OCI-LY1 (cell line): ENCODE data around the gene SEPTIN5.

ENCODE experiments used
- H2AFZ ChIP-seq: fragments of 200-600 bp; sonication (generic), shearing (Covaris generic); 2 replicates; pipeline ENCODE4 v1.6.0; 2014; ENCODE audit warnings: antibody characterized with exemption, mild to moderate bottlenecking, low read length
- H3F3A ChIP-seq: fragments of 200-600 bp; sonication (generic), shearing (Covaris generic); 2 replicates; pipeline ENCODE4 v1.6.0; 2014; ENCODE audit warnings: mild to moderate bottlenecking, antibody characterized with exemption, low read length, moderate library complexity; ENCODE audit not compliant: insufficient read depth
- H3K27ac ChIP-seq: fragments of 200-600 bp; sonication (generic); 2 replicates; pipeline ENCODE4 v1.5.1; 2014; ENCODE audit warnings: low read length, mixed run types, mild to moderate bottlenecking, low read depth; ENCODE audit not compliant: poor library complexity, severe bottlenecking
- H3K27me3 ChIP-seq: fragments of 200-600 bp; sonication (generic); 2 replicates; pipeline ENCODE4 v1.6.0; 2014; ENCODE audit warnings: antibody characterized with exemption, mild to moderate bottlenecking, low read length, moderate library complexity; ENCODE audit not compliant: insufficient read depth
- H3K36me3 ChIP-seq: fragments of 200-600 bp; sonication (generic); 2 replicates; pipeline ENCODE4 v1.6.1; 2014; ENCODE audit warnings: mild to moderate bottlenecking, antibody characterized with exemption, low read length, moderate library complexity, mixed read lengths; ENCODE audit not compliant: insufficient read depth
- H3K4me1 ChIP-seq: fragments of 200-600 bp; sonication (generic); 2 replicates; pipeline ENCODE4 v1.5.1; 2014; ENCODE audit warnings: mild to moderate bottlenecking, low read length, moderate library complexity; ENCODE audit not compliant: insufficient read depth, severe bottlenecking
- H3K4me2 ChIP-seq: fragments of 200-600 bp; sonication (generic), shearing (Covaris generic); 2 replicates; pipeline ENCODE4 v1.6.1; 2014; ENCODE audit warnings: low read length
- H3K4me3 ChIP-seq: fragments of 200-600 bp; sonication (generic); 2 replicates; pipeline ENCODE4 v1.5.1; 2014; ENCODE audit warnings: low read length, low read depth, mild to moderate bottlenecking, mixed read lengths; ENCODE audit not compliant: poor library complexity, severe bottlenecking
- H3K79me2 ChIP-seq: fragments of 200-600 bp; shearing (Covaris generic); 2 replicates; pipeline ENCODE4 v1.6.1; 2016; ENCODE audit warnings: mixed run types, low read length, mixed read lengths; ENCODE audit not compliant: insufficient read depth
- H3K9ac ChIP-seq: fragments of 200-600 bp; sonication (generic), shearing (Covaris generic); 2 replicates; pipeline ENCODE4 v1.6.1; 2014; ENCODE audit warnings: mild to moderate bottlenecking, low read length, mixed read lengths
- H3K9me2 ChIP-seq: fragments of 200-600 bp; sonication (generic), shearing (Covaris generic); 2 replicates; pipeline ENCODE4 v1.6.1; 2014; ENCODE audit warnings: low read depth, mild to moderate bottlenecking, low read length, mixed read lengths
- H3K9me3 ChIP-seq: fragments of 200-600 bp; shearing (Covaris generic); 2 replicates; pipeline ENCODE4 v1.6.1; 2014; ENCODE audit warnings: low read length, mixed read lengths
- H4K20me1 ChIP-seq: fragments of 200-600 bp; sonication (generic), shearing (Covaris generic); 2 replicates; pipeline ENCODE4 v1.6.0; 2016; ENCODE audit warnings: mild to moderate bottlenecking, low read length; ENCODE audit not compliant: insufficient read depth
- EZH2 ChIP-seq: fragments of 200-600 bp; sonication (generic), shearing (Covaris generic); IDR thresholded peaks from 2 replicates; pipeline ENCODE4 v1.8.0; 2017; ENCODE audit warnings: borderline replicate concordance, mixed run types, mild to moderate bottlenecking, antibody characterized with exemption, low read length, moderate library complexity, mixed read lengths
- TF ChIP-seq, protein P1 (sequence below): fragments of 200-600 bp; sonication (generic), shearing (Covaris generic); IDR thresholded peaks from 2 replicates; pipeline ENCODE4 v1.5.1; 2017; ENCODE audit warnings: mild to moderate bottlenecking, antibody characterized with exemption, low read length, moderate library complexity, mixed read lengths

Gene SEPTIN5

DNA sequence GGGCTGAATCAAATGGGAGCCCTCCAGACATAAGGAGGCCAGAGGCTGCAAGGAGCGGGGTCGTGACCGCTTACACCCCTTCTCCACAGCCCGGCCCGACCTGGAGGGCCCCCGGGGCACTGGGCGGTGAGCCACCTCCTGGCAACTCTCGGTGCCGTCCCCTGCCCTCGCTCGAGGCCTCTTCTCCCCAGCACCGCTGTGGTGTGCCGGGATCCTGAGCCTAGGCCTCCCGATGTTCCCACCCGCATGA is 8.6 kb downstream of the SEPTIN5 start:
- peaks cover 14% of the 10 kb centered on the region; the same call in 1 of the 2 replicates for H3K27me3 ChIP-seq
- no peaks in the 10 kb centered on the region for H3K79me2 ChIP-seq
- peaks cover 7% of the 10 kb centered on the region for H3K4me1 ChIP-seq
- H3K4me3 ChIP-seq, result no peak overlapping the region
- H3K27ac ChIP-seq, result no peak overlapping the region
- TF ChIP-seq, protein P1, sequence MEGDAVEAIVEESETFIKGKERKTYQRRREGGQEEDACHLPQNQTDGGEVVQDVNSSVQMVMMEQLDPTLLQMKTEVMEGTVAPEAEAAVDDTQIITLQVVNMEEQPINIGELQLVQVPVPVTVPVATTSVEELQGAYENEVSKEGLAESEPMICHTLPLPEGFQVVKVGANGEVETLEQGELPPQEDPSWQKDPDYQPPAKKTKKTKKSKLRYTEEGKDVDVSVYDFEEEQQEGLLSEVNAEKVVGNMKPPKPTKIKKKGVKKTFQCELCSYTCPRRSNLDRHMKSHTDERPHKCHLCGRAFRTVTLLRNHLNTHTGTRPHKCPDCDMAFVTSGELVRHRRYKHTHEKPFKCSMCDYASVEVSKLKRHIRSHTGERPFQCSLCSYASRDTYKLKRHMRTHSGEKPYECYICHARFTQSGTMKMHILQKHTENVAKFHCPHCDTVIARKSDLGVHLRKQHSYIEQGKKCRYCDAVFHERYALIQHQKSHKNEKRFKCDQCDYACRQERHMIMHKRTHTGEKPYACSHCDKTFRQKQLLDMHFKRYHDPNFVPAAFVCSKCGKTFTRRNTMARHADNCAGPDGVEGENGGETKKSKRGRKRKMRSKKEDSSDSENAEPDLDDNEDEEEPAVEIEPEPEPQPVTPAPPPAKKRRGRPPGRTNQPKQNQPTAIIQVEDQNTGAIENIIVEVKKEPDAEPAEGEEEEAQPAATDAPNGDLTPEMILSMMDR, result no peak
- TF ChIP-seq EZH2, result no peak
- no peaks in the 10 kb centered on the region for H3F3A ChIP-seq
- no peak overlapping the region for H3K4me2 ChIP-seq
- H3K9me2 ChIP-seq, result no peaks in the 10 kb centered on the region
- no peaks in the 10 kb centered on the region for H3K9me3 ChIP-seq
- no peaks in the 10 kb centered on the region for H4K20me1 ChIP-seq
- H3K9ac ChIP-seq, result no peak overlapping the region
- H2AFZ ChIP-seq, result no peak overlapping the region
- H3K36me3 ChIP-seq, result no peaks in the 10 kb centered on the region

DNA sequence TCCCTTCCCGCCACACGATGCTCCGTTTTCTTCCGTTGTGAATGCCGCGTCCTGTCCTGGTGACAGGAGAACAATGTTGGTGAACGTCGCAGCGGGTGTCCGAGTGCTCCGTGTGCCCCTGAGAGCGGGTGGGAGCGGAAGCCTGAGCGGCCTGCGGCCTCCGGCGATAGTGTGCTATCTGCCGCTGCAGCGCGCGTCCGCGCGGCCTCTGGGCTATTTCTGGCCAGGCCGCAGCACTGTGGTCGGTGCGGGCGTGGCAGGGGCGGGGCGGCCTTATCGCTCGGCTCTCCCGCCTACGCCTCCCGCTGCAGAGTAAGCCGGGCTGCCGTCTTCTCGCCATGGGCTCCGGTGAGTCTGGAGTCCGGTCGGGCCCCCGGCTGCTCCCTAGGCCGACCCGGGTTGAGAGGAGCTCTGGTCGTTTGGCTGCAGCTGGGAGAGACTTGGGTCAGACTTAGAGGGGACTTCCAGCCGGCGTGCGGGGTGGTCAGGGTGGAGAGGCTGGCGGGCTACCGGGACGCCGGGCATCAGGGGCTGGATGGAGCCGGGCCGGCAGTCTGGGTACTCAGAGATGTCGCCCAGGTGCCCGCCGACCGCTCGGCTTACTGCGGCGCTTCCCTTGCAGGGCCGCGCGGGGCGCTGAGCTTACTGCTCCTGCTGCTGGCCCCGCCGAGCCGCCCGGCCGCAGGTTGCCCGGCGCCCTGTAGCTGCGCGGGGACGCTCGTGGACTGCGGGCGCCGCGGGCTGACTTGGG is 9.1 kb downstream of the SEPTIN5 start, which contains the start of gene GP1BB:
Gene GP1BB, plus strand, starts transcription at position 308 of the 751 bp plus-strand sequence. Its CDS starts 31 bp downstream, at position 339.
- TF ChIP-seq, protein P1, result no peak
- no peak for TF ChIP-seq EZH2
- no peaks in the 10 kb centered on the region for H3K9me2 ChIP-seq
- H3K79me2 ChIP-seq, result no peaks in the 10 kb centered on the region
- no peak within 1 kb of the TSS for H3K9ac ChIP-seq
- H3K27ac ChIP-seq, result no peak within 1 kb of the TSS
- no peak within 1 kb of the TSS for H2AFZ ChIP-seq
- no peaks in the 10 kb centered on the region for H3K36me3 ChIP-seq
- peaks cover 14% of the 10 kb centered on the region; the same call in 1 of the 2 replicates for H3K27me3 ChIP-seq
- H3K9me3 ChIP-seq, result no peaks in the 10 kb centered on the region
- no peaks in the 10 kb centered on the region for H4K20me1 ChIP-seq
- H3K4me1 ChIP-seq, result peaks cover 5% of the 10 kb centered on the region
- H3K4me2 ChIP-seq, result no peak within 1 kb of the TSS
- no peaks in the 10 kb centered on the region for H3F3A ChIP-seq
- no peak within 1 kb of the TSS for H3K4me3 ChIP-seq

DNA sequence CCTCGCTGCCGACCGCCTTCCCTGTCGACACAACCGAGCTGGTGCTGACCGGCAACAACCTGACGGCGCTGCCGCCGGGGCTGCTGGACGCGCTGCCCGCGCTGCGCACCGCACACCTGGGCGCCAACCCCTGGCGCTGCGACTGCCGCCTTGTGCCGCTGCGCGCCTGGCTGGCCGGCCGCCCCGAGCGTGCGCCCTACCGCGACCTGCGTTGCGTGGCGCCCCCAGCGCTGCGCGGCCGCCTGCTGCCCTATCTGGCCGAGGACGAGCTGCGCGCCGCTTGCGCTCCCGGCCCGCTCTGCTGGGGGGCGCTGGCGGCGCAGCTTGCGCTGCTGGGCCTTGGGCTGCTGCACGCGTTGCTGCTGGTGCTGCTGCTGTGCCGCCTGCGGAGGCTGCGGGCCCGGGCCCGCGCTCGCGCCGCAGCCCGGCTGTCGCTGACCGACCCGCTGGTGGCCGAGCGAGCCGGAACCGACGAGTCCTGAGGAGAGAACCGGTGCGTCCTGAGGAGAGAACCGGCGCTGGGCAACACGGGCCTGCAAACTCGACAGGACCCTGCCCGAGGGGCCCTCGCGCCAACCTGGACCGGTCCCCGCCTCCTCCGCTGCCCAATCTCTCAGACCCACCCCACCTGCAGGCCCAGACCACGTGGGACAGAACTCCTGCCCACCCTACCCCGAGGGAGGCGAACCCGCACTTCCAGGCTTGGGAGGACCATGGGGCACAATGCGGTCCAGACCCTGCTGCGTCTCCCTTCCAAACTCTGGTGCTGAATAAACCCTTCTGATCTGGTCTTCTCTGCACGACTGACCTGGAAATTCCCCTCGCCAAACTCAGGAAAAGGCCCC is 9.9 kb downstream of the SEPTIN5 start:
- Histone ChIP-seq H3F3A (no peaks in the 10 kb centered on the region), H3K4me2 (no peak overlapping the region)

More for the DNA sequence above, 9.9 kb downstream of the SEPTIN5 start:
- Histone ChIP-seq H3K4me1 (no peaks in the 10 kb centered on the region), H3K36me3 (no peaks in the 10 kb centered on the region), H4K20me1 (no peaks in the 10 kb centered on the region), H3K79me2 (no peaks in the 10 kb centered on the region), H3K27ac (no peak overlapping the region), H3K27me3 (peaks cover 18% of the 10 kb centered on the region; the same call in 1 of the 2 replicates), H2AFZ (no peak overlapping the region), H3K4me3 (no peak overlapping the region), H3K9me3 (no peaks in the 10 kb centered on the region), H3K9ac (no peak overlapping the region), H3K9me2 (no peaks in the 10 kb centered on the region)
- TF ChIP-seq, protein P1, result no peak; the same call in 1 of the 2 replicates
- no peak for TF ChIP-seq EZH2
